Measurements from ENCODE around the gene HMGN1.

- TF ChIP-seq ZBTB43 (CRISPR knock-in tag; IDR thresholded peaks at IDR 0.05) (no peak), CREB1 (CRISPR knock-in tag; IDR thresholded peaks at IDR 0.05) (no peak), ZNF263 (CRISPR knock-in tag; IDR thresholded peaks at IDR 0.05; ENCODE audit: low read depth) (no peak), TEAD1 (CRISPR knock-in tag; IDR thresholded peaks at IDR 0.05) (no peak), RELA (CRISPR knock-in tag; IDR thresholded peaks at IDR 0.05; ENCODE audit: borderline replicate concordance) (no peak), USF2 (CRISPR knock-in tag; IDR thresholded peaks at IDR 0.05) (no peak), NR1H2 (CRISPR knock-in tag; IDR thresholded peaks at IDR 0.05) (no peak), NR3C1 (CRISPR knock-in tag; conservative IDR thresholded peaks at IDR 0.05; ENCODE audit: low read depth) (no peak), TCF7 (CRISPR knock-in tag; IDR thresholded peaks at IDR 0.05; ENCODE audit: low read depth) (no peak), FOXP1 (CRISPR knock-in tag; IDR thresholded peaks at IDR 0.05; ENCODE audit: borderline replicate concordance) (no peak)
- TF ChIP-seq, protein P1, sequence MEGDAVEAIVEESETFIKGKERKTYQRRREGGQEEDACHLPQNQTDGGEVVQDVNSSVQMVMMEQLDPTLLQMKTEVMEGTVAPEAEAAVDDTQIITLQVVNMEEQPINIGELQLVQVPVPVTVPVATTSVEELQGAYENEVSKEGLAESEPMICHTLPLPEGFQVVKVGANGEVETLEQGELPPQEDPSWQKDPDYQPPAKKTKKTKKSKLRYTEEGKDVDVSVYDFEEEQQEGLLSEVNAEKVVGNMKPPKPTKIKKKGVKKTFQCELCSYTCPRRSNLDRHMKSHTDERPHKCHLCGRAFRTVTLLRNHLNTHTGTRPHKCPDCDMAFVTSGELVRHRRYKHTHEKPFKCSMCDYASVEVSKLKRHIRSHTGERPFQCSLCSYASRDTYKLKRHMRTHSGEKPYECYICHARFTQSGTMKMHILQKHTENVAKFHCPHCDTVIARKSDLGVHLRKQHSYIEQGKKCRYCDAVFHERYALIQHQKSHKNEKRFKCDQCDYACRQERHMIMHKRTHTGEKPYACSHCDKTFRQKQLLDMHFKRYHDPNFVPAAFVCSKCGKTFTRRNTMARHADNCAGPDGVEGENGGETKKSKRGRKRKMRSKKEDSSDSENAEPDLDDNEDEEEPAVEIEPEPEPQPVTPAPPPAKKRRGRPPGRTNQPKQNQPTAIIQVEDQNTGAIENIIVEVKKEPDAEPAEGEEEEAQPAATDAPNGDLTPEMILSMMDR (IDR thresholded peaks at IDR 0.05), result no peak
- TF ChIP-seq, protein P2, sequence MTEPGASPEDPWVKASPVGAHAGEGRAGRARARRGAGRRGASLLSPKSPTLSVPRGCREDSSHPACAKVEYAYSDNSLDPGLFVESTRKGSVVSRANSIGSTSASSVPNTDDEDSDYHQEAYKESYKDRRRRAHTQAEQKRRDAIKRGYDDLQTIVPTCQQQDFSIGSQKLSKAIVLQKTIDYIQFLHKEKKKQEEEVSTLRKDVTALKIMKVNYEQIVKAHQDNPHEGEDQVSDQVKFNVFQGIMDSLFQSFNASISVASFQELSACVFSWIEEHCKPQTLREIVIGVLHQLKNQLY (CRISPR knock-in tag; IDR thresholded peaks at IDR 0.05), result no peak
- TF ChIP-seq, protein P3, sequence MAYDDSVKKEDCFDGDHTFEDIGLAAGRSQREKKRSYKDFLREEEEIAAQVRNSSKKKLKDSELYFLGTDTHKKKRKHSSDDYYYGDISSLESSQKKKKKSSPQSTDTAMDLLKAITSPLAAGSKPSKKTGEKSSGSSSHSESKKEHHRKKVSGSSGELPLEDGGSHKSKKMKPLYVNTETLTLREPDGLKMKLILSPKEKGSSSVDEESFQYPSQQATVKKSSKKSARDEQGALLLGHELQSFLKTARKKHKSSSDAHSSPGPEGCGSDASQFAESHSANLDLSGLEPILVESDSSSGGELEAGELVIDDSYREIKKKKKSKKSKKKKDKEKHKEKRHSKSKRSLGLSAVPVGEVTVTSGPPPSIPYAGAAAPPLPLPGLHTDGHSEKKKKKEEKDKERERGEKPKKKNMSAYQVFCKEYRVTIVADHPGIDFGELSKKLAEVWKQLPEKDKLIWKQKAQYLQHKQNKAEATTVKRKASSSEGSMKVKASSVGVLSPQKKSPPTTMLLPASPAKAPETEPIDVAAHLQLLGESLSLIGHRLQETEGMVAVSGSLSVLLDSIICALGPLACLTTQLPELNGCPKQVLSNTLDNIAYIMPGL (CRISPR knock-in tag; IDR thresholded peaks at IDR 0.05), result no peak
These were observed 36.5 kb downstream of the HMGN1 start for GRCh38 chr21:39312112-39313041.
